ENCODE results near the gene CKAP5.

DNA sequence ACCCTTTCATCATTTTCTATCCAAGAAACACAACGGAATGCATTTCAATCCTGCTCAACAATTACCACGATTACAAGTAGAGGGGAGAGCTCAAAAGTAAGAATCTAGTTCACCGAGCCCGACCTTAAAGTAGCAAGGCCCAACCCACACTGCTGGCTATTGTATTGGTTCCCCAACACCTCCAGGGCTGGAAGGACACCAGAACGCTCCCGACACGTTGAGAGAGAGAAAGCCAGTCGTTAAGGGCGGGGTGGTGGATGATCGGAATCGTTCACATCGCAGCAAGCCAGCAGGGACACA is 690 bp downstream of the CKAP5 start:
- TF ChIP-seq, protein P1, sequence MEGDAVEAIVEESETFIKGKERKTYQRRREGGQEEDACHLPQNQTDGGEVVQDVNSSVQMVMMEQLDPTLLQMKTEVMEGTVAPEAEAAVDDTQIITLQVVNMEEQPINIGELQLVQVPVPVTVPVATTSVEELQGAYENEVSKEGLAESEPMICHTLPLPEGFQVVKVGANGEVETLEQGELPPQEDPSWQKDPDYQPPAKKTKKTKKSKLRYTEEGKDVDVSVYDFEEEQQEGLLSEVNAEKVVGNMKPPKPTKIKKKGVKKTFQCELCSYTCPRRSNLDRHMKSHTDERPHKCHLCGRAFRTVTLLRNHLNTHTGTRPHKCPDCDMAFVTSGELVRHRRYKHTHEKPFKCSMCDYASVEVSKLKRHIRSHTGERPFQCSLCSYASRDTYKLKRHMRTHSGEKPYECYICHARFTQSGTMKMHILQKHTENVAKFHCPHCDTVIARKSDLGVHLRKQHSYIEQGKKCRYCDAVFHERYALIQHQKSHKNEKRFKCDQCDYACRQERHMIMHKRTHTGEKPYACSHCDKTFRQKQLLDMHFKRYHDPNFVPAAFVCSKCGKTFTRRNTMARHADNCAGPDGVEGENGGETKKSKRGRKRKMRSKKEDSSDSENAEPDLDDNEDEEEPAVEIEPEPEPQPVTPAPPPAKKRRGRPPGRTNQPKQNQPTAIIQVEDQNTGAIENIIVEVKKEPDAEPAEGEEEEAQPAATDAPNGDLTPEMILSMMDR (IDR thresholded peaks at IDR 0.05 in 2 of 3, conservative IDR thresholded peaks at IDR 0.05 in 1 of 3; ENCODE audit: borderline replicate concordance in 1 of 3, insufficient read depth in 1 of 3, low read depth in 2 of 3, low read length in 2 of 3) = no peak
- TF ChIP-seq, protein P2, sequence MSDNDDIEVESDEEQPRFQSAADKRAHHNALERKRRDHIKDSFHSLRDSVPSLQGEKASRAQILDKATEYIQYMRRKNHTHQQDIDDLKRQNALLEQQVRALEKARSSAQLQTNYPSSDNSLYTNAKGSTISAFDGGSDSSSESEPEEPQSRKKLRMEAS (IDR thresholded peaks at IDR 0.05) = no peak
- TF ChIP-seq EZH2phosphoT487 (IDR thresholded peaks at IDR 0.05; ENCODE audit: borderline replicate concordance) = no peak
- no peak for TF ChIP-seq POLR2AphosphoS5 (IDR thresholded peaks at IDR 0.05; ENCODE audit: low read depth, low read length)
- TF ChIP-seq EZH2 (IDR thresholded peaks at IDR 0.05) = no peak
- TF ChIP-seq SP1 (IDR thresholded peaks at IDR 0.05; ENCODE audit: low read depth) = no peak
- TF ChIP-seq POLR2A (IDR thresholded peaks at IDR 0.05; ENCODE audit: borderline replicate concordance, extremely low read depth, insufficient read depth, insufficient read length) = no peak
- no peak for TF ChIP-seq ZNF274 (IDR thresholded peaks at IDR 0.05; ENCODE audit: low read depth, low read length)
- TF ChIP-seq JUND (IDR thresholded peaks at IDR 0.05) = no peak
- TF ChIP-seq SRF (IDR thresholded peaks at IDR 0.05; ENCODE audit: low read depth) = no peak
- TF ChIP-seq ELF1 (IDR thresholded peaks at IDR 0.05; ENCODE audit: borderline replicate concordance, low read depth) = no peak
- no peak for TF ChIP-seq CEBPB (IDR thresholded peaks at IDR 0.05; ENCODE audit: low read depth)
- TF ChIP-seq, protein P3, sequence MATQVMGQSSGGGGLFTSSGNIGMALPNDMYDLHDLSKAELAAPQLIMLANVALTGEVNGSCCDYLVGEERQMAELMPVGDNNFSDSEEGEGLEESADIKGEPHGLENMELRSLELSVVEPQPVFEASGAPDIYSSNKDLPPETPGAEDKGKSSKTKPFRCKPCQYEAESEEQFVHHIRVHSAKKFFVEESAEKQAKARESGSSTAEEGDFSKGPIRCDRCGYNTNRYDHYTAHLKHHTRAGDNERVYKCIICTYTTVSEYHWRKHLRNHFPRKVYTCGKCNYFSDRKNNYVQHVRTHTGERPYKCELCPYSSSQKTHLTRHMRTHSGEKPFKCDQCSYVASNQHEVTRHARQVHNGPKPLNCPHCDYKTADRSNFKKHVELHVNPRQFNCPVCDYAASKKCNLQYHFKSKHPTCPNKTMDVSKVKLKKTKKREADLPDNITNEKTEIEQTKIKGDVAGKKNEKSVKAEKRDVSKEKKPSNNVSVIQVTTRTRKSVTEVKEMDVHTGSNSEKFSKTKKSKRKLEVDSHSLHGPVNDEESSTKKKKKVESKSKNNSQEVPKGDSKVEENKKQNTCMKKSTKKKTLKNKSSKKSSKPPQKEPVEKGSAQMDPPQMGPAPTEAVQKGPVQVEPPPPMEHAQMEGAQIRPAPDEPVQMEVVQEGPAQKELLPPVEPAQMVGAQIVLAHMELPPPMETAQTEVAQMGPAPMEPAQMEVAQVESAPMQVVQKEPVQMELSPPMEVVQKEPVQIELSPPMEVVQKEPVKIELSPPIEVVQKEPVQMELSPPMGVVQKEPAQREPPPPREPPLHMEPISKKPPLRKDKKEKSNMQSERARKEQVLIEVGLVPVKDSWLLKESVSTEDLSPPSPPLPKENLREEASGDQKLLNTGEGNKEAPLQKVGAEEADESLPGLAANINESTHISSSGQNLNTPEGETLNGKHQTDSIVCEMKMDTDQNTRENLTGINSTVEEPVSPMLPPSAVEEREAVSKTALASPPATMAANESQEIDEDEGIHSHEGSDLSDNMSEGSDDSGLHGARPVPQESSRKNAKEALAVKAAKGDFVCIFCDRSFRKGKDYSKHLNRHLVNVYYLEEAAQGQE (IDR thresholded peaks at IDR 0.05; ENCODE audit: low read depth) = no peak
